T-cell (primary cell): ENCODE results near the gene CYRIA. TPM values are rescaled to one million over a fixed set of nuclear protein-coding genes. Genes with fewer than 3 reads are reported as not detected.

Source experiments
- ATAC-seq, 4 experiments: fragments of 200-7000 bp in 3 of 4; fragments of 150-1000 bp in 1 of 4; cut with Tn5 transposase; replicated peaks in 1 of 4; 1 replicate in 3 of 4; 2 replicates in 1 of 4; pipeline ENCODE4 v1.10.0; 2021; ENCODE audit warnings: moderate library complexity in 3 of 4, mild to moderate bottlenecking in 2 of 4, moderate number of reproducible peaks in 1 of 4
- CTCF ChIA-PET, 2 donors: fragments of 300-600 bp; sonication (Branson Sonifier 250); formaldehyde crosslinking; loops; one replicate each; lab custom pipeline; 2022; ENCODE audit warnings: antibody characterized with exemption in 2 of 2; lab: Charles Lee
- POLR2A ChIA-PET, 2 donors: fragments of 300-600 bp; sonication (Branson Sonifier 250); formaldehyde crosslinking; loops; one replicate each; lab custom pipeline; 2022; ENCODE audit warnings: antibody characterized with exemption in 2 of 2; lab: Charles Lee
- DNase-seq, 35 experiments: peaks; one replicate each; pipeline versions ENCODE4 v3.0.0 to v3.0.0-alpha.2; 2013 to 2023
- H3K27ac ChIP-seq: one replicate; pipeline ENCODE4 v1.5.1; 2013; ENCODE audit warnings: low read length
- H3K27me3 ChIP-seq, 2 experiments: replicated peaks in 1 of 2; 1 replicate in 1 of 2; 2 replicates in 1 of 2; pipeline versions ENCODE4 v1.6.1 to v1.7.0; 2013; ENCODE audit warnings: low read length in 1 of 2, mixed read lengths in 1 of 2; ENCODE audit not compliant: control insufficient read depth in 2 of 2, insufficient read depth in 2 of 2; ENCODE audit errors: extremely low read depth in 1 of 2
- H3K36me3 ChIP-seq, 2 donors: 1 replicate in 1 of 2; 2 replicates in 1 of 2; pipeline versions ENCODE4 v1.6.1 to v1.7.0; 2013; ENCODE audit warnings: low read length in 1 of 2; ENCODE audit not compliant: control insufficient read depth in 2 of 2, insufficient read depth in 1 of 2; ENCODE audit errors: extremely low read depth in 1 of 2
- H3K4me1 ChIP-seq, 2 experiments: 1 replicate in 1 of 2; 2 replicates in 1 of 2; pipeline versions ENCODE4 v1.6.1 to v1.7.0; 2013; ENCODE audit warnings: low read length in 2 of 2, mixed read lengths in 1 of 2; ENCODE audit not compliant: insufficient read depth in 2 of 2, control insufficient read depth in 1 of 2; ENCODE audit errors: extremely low read depth in 1 of 2
- H3K4me3 ChIP-seq, 2 donors: 1 replicate in 1 of 2; 2 replicates in 1 of 2; pipeline versions ENCODE4 v1.5.1 to v1.7.0; 2013; ENCODE audit warnings: mild to moderate bottlenecking in 2 of 2, low read length in 1 of 2, moderate library complexity in 1 of 2; ENCODE audit not compliant: control insufficient read depth in 1 of 2; ENCODE audit errors: extremely low read depth in 1 of 2
- H3K9me3 ChIP-seq: 2 replicates; pipeline ENCODE4 v1.7.0; 2013
- H3K27ac Mint-ChIP-seq, 2 donors: one replicate each; pipeline ENCODE4 v1.8.0; 2020 to 2021; ENCODE audit warnings: mild to moderate bottlenecking in 2 of 2, mixed read lengths in 2 of 2
- H3K27me3 Mint-ChIP-seq, 2 donors: one replicate each; pipeline ENCODE4 v1.8.0; 2021 to 2022; ENCODE audit warnings: mixed read lengths in 2 of 2
- H3K36me3 Mint-ChIP-seq: one replicate; pipeline ENCODE4 v1.8.0; 2021; ENCODE audit warnings: mixed read lengths
- H3K4me1 Mint-ChIP-seq, 3 donors: one replicate each; pipeline ENCODE4 v1.8.0; 2020 to 2022; ENCODE audit warnings: mixed read lengths in 3 of 3, mild to moderate bottlenecking in 1 of 3
- H3K4me3 Mint-ChIP-seq, 3 donors: one replicate each; pipeline ENCODE4 v1.8.0; 2020 to 2022; ENCODE audit warnings: mild to moderate bottlenecking in 3 of 3, mixed read lengths in 3 of 3, moderate library complexity in 3 of 3
- H3K9me3 Mint-ChIP-seq, 3 donors: one replicate each; pipeline ENCODE4 v1.8.0; 2020 to 2022; ENCODE audit warnings: mixed read lengths in 3 of 3
- WGBS: methylation state at CpG from one replicate; pipeline ENCODE4 v1.1.5; 2013; ENCODE audit warnings: missing lambda C conversion rate; ENCODE audit not compliant: insufficient coverage; 5-methylcytosine and 5-hydroxymethylcytosine counted together
- total RNA-seq, 35 experiments: library from RNA in 6 of 35; stranded (reverse) in 6 of 35; fragments of 120-200 nt in 1 of 35; gene quantifications; one replicate each; pipeline versions ENCODE4 v1.2.1 to v1.2.4 and lab custom pipeline; 2013 to 2026

CYRIA gene
- total RNA-seq, 5 donors from 2014 or later (not counting 1 experiment from before 2014, with no cell fraction given): 1.8 to 3.5 (median 2.8) TPM

DNA sequence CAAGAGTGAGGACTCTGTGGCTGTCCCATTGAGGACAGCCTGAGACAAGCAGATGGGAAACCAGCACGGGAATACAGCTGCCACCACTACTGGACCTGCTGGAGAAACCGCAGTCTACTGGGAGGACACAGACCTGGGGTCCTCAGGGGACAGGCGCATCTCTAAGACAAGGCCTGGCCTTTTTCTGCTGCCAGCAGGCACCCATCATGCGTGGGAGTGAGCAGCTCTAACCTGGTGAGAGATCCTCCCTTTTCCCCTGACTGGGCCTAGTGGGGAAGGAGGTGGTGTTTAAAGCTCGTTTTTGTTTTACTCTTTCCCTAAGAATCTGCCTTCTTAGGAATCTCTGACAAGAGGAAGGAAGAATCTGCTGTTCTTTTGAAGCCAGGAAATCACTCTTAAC lies 36.6 kb downstream of the CYRIA start:
- H3K4me1 Mint-ChIP-seq: peaks cover 23 to 61% (median 41%) of the 10 kb centered on the region in 3 donors
- H3K9me3 Mint-ChIP-seq: no peaks in the 10 kb centered on the region
- peaks cover 39 to 41% of the 10 kb centered on the region in 2 experiments for H3K4me1 ChIP-seq
- H3K4me3 Mint-ChIP-seq: no peak overlapping the region
- no peaks in the 10 kb centered on the region for H3K36me3 ChIP-seq
- H3K36me3 Mint-ChIP-seq: no peaks in the 10 kb centered on the region
- CTCF ChIA-PET: interaction anchor here (0.5 to 1.1 kb wide), 2 partner anchors 128 to 693 kb away, joined by 3 read pairs; no protein-coding TSS in a partner anchor
- no peak for ATAC-seq
- no peaks in the 10 kb centered on the region for H3K9me3 ChIP-seq
- H3K27me3 ChIP-seq: peaks cover 0 to 6% of the 10 kb centered on the region in 2 experiments
- 100% methylated on average over 1 of the region's 5 CpGs for WGBS
- no peak overlapping the region for H3K27ac ChIP-seq
- peaks cover 6 to 14% of the 10 kb centered on the region in 2 donors for H3K27me3 Mint-ChIP-seq
- H3K27ac Mint-ChIP-seq: no peak overlapping the region
- no peak overlapping the region for H3K4me3 ChIP-seq
- no peak for DNase-seq
- POLR2A ChIA-PET: no interaction called here

DNA sequence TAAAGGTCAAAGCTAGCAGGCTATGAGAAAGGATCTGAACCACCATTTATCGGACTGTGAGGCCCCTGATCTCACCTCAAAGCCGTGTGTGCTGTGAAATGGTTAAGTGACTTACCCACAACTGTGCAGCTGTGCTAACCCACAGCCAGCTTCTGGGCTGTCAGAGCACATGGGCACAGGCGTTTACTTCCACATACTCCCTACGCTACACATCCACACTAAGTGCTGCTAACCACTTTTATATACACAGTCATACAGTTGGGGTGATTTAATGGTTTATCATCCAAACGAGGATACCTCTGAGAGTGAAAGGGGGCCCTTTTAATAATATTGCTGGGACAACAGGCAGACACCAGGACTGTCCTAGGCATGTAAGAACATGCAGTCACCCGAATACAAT lies 37.3 kb downstream of the CYRIA start:
- ATAC-seq: no peak
- 0% methylated on average over 1 of the region's 6 CpGs for WGBS

DNA sequence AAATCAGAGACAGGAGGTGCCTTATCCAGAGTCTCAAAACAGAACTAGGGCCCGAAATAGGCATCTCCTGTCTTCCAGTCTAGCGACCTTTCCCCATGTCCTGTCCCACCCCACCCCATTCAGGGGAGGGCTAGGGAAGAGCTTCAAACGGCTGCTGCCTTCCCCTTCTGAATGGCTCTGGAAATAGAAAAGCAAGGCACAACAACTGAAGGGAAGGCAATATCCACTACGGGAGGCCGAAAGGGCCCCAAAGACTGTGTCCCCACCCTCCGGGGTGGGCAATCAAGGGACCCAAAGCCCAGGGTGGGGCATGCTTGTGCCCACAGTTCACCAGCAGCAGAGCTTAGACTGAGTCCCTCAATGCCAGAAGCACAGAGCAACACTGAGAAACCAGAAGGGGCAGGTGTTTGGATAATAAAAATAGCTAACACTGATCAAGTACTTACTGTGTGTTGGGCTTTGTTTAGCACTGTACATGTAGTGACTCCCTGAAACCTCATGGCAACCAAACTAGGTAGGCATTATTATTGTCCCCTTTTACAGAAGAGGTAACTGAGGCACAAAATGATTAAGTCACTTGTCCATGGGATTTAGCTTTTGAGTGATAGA lies 38.5 kb downstream of the CYRIA start:
- ChIA-PET POLR2A (no interaction called here), CTCF (interaction anchor here in 1 of 2 donors (1.3 kb wide), 1 partner anchor 12 kb away, joined by 4 read pairs; no protein-coding TSS in a partner anchor)
- Mint-ChIP-seq H3K27me3 (peaks cover 3 to 5% of the 10 kb centered on the region in 2 donors), H3K4me3 (no peak overlapping the region), H3K36me3 (no peaks in the 10 kb centered on the region), H3K27ac (no peak overlapping the region), H3K4me1 (peaks cover 41 to 80% (median 60%) of the 10 kb centered on the region in 3 donors), H3K9me3 (no peaks in the 10 kb centered on the region)
- peaks cover 45 to 58% of the 10 kb centered on the region in 2 experiments for H3K4me1 ChIP-seq
- WGBS: 89% methylated on average over 4 of the region's 6 CpGs
- H3K9me3 ChIP-seq: no peaks in the 10 kb centered on the region
- DNase-seq (no peak), ATAC-seq (no peak)
- no peak overlapping the region for H3K4me3 ChIP-seq
- peaks cover 0 to 2% of the 10 kb centered on the region in 2 experiments for H3K27me3 ChIP-seq
- H3K27ac ChIP-seq: no peak overlapping the region
- no peaks in the 10 kb centered on the region for H3K36me3 ChIP-seq

More for the DNA sequence above, 37.3 kb downstream of the CYRIA start:
- ChIA-PET CTCF (interaction anchor here in 1 of 2 donors (1.1 kb wide), 1 partner anchor 129 kb away, joined by 3 read pairs; no protein-coding TSS in a partner anchor), POLR2A (no interaction called here)
- Mint-ChIP-seq H3K27me3 (peaks cover 3 to 10% of the 10 kb centered on the region in 2 donors), H3K4me1 (peaks cover 29 to 68% (median 48%) of the 10 kb centered on the region in 3 donors), H3K36me3 (no peaks in the 10 kb centered on the region), H3K4me3 (no peak overlapping the region), H3K27ac (peak overlapping the region in 1 of 2 donors; percentile 19), H3K9me3 (no peaks in the 10 kb centered on the region)
- Histone ChIP-seq H3K9me3 (no peaks in the 10 kb centered on the region), H3K27ac (no peak overlapping the region), H3K36me3 (no peaks in the 10 kb centered on the region), H3K4me1 (peaks cover 42 to 46% of the 10 kb centered on the region in 2 experiments), H3K27me3 (peaks cover 0 to 4% of the 10 kb centered on the region in 2 experiments), H3K4me3 (no peak overlapping the region)
- no peak for DNase-seq

DNA sequence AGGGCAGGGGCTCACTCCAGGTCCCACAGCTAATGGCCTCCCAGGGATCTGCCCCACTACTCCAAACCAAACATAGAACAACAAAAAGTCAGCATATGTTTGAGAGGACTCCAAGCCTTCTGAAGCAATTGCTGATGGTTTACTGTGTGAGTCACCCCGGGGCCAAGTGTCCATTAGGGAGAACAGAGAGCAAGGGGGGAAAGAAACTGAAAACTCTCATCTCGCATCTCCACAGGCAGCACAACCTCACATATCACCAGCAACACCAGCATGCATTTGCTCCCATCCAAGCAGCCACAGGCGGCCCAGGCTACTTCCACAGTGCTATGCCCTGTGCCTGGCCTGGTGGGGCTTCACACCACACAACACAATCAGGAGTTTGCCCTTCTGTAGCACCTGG lies 39.1 kb downstream of the CYRIA start:
- Mint-ChIP-seq H3K9me3 (no peaks in the 10 kb centered on the region), H3K4me3 (no peak overlapping the region), H3K36me3 (no peaks in the 10 kb centered on the region), H3K4me1 (peaks cover 43 to 84% (median 66%) of the 10 kb centered on the region in 3 donors), H3K27me3 (peaks cover 3 to 5% of the 10 kb centered on the region in 2 donors), H3K27ac (no peak overlapping the region)
- DNase-seq (no peak), ATAC-seq (no peak)
- WGBS: 75% methylated on average over 1 of the region's 3 CpGs
- Histone ChIP-seq H3K27me3 (peaks cover 0 to 2% of the 10 kb centered on the region in 2 experiments), H3K27ac (no peak overlapping the region), H3K36me3 (no peaks in the 10 kb centered on the region), H3K9me3 (no peaks in the 10 kb centered on the region), H3K4me3 (no peak overlapping the region), H3K4me1 (peaks cover 47 to 62% of the 10 kb centered on the region in 2 experiments)
- CTCF ChIA-PET: interaction anchor here in 1 of 2 donors (1.3 kb wide), 1 partner anchor 11 kb away, joined by 4 read pairs; no protein-coding TSS in a partner anchor
- POLR2A ChIA-PET: no interaction called here

DNA sequence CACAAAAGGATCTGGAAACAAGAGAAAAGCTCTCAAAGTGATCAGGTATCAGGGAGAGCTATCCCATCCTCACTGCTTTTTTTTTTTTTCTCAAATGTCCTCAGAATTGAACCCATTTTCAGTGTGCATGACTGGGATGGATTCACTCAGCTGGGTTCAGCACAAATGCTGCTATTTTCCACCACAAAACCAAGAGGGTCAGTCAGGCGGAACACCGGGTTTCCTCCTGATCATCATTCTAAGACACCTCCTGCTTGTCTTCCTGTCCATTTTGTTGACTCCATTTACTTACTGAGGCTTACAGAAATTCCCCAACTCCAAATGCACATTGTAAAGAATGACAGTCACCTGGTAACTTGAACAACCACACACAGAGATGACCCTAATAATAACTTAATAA lies 39.9 kb downstream of the CYRIA start:
- H3K4me3 Mint-ChIP-seq: peak overlapping the region in 1 of 3 donors; percentile 10
- ATAC-seq: no peak
- no peak for DNase-seq
- ChIA-PET CTCF (no interaction called here), POLR2A (no interaction called here)
- H3K4me1 Mint-ChIP-seq: peaks cover 43 to 83% (median 66%) of the 10 kb centered on the region in 3 donors
- H3K36me3 Mint-ChIP-seq: no peaks in the 10 kb centered on the region
- H3K9me3 ChIP-seq: no peaks in the 10 kb centered on the region
- H3K27ac Mint-ChIP-seq: no peak overlapping the region
- H3K4me3 ChIP-seq: no peak overlapping the region
- H3K4me1 ChIP-seq: peaks cover 47 to 62% of the 10 kb centered on the region in 2 experiments
- peaks cover 0 to 5% of the 10 kb centered on the region in 2 donors for H3K27me3 Mint-ChIP-seq
- 61% methylated on average over 2 of the region's 2 CpGs for WGBS
- peaks cover 0 to 2% of the 10 kb centered on the region in 2 experiments for H3K27me3 ChIP-seq
- no peaks in the 10 kb centered on the region for H3K36me3 ChIP-seq
- H3K27ac ChIP-seq: peak overlapping the region; percentile 3
- no peaks in the 10 kb centered on the region for H3K9me3 Mint-ChIP-seq

DNA sequence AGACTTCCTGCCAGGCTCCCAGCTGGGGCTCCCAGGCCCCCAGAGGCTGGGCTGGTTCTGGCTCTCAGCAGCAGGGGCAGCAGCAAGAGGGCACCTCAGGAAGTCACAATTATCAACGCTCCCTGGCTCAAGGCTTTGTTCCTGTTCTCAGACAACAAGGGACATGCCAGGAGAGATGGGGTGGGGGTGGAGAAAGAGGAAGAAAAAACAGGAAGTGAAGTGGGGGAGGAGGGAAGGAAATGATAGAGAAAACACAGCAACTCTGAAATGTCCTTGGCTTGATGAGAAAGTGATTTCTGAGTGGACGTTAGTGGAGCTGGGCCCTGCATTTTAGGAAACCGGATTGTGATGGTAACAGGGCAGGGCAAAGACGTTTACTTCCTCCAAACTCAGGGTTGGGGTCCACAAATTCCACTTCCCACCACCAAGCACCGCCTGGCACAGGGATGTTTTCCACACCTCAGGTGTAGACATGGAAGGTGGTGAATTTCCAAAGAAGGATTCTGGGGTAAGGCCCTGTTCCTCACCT lies 40.4 kb downstream of the CYRIA start:
- Mint-ChIP-seq H3K4me3 (peak overlapping the region in 1 of 3 donors; percentile 23), H3K9me3 (no peaks in the 10 kb centered on the region), H3K27me3 (peaks cover 0 to 6% of the 10 kb centered on the region in 2 donors), H3K4me1 (peaks cover 43 to 81% (median 66%) of the 10 kb centered on the region in 3 donors), H3K27ac (peak overlapping the region; percentile 35 to 54), H3K36me3 (no peaks in the 10 kb centered on the region)
- peaks cover 0 to 2% of the 10 kb centered on the region in 2 experiments for H3K27me3 ChIP-seq
- H3K4me1 ChIP-seq: peaks cover 46 to 60% of the 10 kb centered on the region in 2 experiments
- DNase-seq (peak in 2 of 35 experiments; percentile 3 to 35), ATAC-seq (peak in 1 of 4 experiments; percentile 19)
- ChIA-PET CTCF (no interaction called here), POLR2A (interaction anchor here in 1 of 2 donors (0.6 kb wide), 1 partner anchor 13 kb away, joined by 3 read pairs; no protein-coding TSS in a partner anchor)
- no peak overlapping the region for H3K4me3 ChIP-seq
- H3K27ac ChIP-seq: peak overlapping the region; percentile 3
- WGBS: 20% methylated on average over 1 of the region's 5 CpGs
- H3K9me3 ChIP-seq: no peaks in the 10 kb centered on the region
- no peaks in the 10 kb centered on the region for H3K36me3 ChIP-seq
